Measurements from ENCODE around the gene INTS14.

GRCh38 chr15:65532738-65533051, 78.2 kb downstream of the INTS14 start:
- TF ChIP-seq CTCF (IDR thresholded peaks at IDR 0.05; ENCODE audit: insufficient read depth, low read length): no peak
- no peak for TF ChIP-seq POLR2AphosphoS5 (IDR thresholded peaks at IDR 0.05; ENCODE audit: low read depth)
- TF ChIP-seq REST (IDR thresholded peaks at IDR 0.05; ENCODE audit: insufficient replicate concordance, low read depth): no peak
- TF ChIP-seq GABPA (IDR thresholded peaks at IDR 0.05; ENCODE audit: low read depth): no peak
- no peak for TF ChIP-seq SPI1 (IDR thresholded peaks at IDR 0.05; ENCODE audit: borderline replicate concordance, low read depth)
